Effector memory CD4-positive, alpha-beta T cell (primary cell): ENCODE data around the gene ZDHHC16.
A peak's percentile ranks its signal among the peaks of the same experiment; 100 is the strongest.

ENCODE experiments used
- DNase-seq, 3 donors: peaks; one replicate each; pipeline ENCODE4 v3.0.0-alpha.2; 2020
- H3K27ac ChIP-seq: 2 replicates; pipeline ENCODE4 v1.7.0; 2013; ENCODE audit warnings: mild to moderate bottlenecking, low read length, moderate library complexity; ENCODE audit not compliant: insufficient read depth, poor library complexity, severe bottlenecking
- H3K27me3 ChIP-seq: replicated peaks from 2 replicates; pipeline ENCODE4 v1.7.0; 2013; ENCODE audit warnings: mild to moderate bottlenecking, low read length; ENCODE audit not compliant: insufficient read depth, control insufficient read depth, poor library complexity, severe bottlenecking
- H3K36me3 ChIP-seq: 2 replicates; pipeline ENCODE4 v1.7.0; 2013; ENCODE audit warnings: mild to moderate bottlenecking, low read length, moderate library complexity; ENCODE audit not compliant: control insufficient read depth, insufficient read depth
- H3K4me1 ChIP-seq: 2 replicates; pipeline ENCODE4 v1.7.0; 2013; ENCODE audit warnings: low read length, mild to moderate bottlenecking; ENCODE audit not compliant: control insufficient read depth, insufficient read depth, poor library complexity, severe bottlenecking
- H3K4me3 ChIP-seq: 2 replicates; pipeline ENCODE4 v1.7.0; 2013; ENCODE audit warnings: low read length, low read depth, mild to moderate bottlenecking; ENCODE audit not compliant: insufficient read depth, poor library complexity, severe bottlenecking
- H3K9me3 ChIP-seq: 2 replicates; pipeline ENCODE4 v1.7.0; 2013; ENCODE audit warnings: mild to moderate bottlenecking, low read length, moderate library complexity; ENCODE audit not compliant: control insufficient read depth

Gene ZDHHC16

DNA sequence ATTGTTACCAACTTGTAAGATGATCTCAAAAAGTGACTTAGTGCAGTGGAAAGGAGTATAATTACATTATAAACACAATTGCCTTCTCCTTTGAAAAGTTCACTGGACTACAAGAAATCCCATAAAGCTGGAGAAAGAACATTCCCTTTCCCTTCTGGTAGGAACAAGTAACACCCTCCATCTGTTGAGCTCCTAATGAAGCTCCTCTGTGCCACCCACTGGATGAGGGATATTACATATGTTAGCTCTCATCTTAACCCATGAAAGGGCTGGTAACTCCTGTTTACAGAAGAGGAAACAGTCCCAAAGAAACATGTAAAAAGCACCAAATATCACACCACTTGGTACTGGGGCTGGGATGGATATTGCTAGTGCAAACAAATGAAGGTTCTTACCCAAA lies 11.9 kb upstream of the ZDHHC16 start:
- no peak overlapping the region for H3K27ac ChIP-seq
- no peak overlapping the region for H3K4me3 ChIP-seq
- H3K36me3 ChIP-seq, result peaks cover 73% of the 10 kb centered on the region
- no peaks in the 10 kb centered on the region for H3K9me3 ChIP-seq
- DNase-seq, result no peak
- no peaks in the 10 kb centered on the region for H3K27me3 ChIP-seq
- H3K4me1 ChIP-seq, result no peaks in the 10 kb centered on the region

DNA sequence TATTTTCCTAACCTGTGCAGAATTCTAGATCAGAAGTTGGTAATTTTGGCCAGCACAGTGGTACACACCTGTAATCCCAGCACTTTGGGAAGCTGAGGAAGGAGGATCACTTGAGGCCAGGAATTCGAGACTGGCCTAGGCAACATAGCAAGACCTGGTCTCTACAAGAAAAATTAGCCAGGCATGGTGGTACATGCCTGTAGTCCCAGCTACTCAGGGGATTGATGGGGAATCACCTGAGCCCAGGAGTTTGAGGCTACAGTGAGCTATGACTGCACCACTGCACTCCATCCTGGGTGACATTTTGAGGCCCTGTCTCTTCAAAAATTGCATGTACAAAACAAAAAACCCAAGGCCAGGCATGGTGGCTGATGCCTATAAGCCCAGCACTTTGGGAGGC lies 11.4 kb upstream of the ZDHHC16 start:
- H3K27me3 ChIP-seq, result no peaks in the 10 kb centered on the region
- DNase-seq, result no peak
- no peaks in the 10 kb centered on the region for H3K4me1 ChIP-seq
- no peak overlapping the region for H3K4me3 ChIP-seq
- peaks cover 76% of the 10 kb centered on the region for H3K36me3 ChIP-seq
- no peaks in the 10 kb centered on the region for H3K9me3 ChIP-seq
- no peak overlapping the region for H3K27ac ChIP-seq

DNA sequence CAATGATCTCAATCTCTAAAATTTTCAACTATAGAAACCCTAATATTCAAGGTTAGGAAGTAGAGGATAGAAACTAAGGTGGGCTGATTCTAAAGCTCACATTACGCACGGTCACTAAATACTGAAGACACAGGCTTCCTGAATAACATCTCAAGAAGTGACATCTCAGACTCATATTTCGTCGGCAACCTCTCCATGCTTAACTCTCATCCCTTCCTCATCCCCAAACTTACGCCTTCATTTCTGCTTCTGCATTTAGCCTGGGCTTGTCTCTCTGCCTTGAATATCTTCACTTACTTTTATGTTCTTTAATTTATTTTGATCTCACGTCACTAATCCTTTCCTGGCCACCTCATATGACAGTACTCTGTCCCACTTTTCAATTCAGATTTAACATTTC lies 10.8 kb upstream of the ZDHHC16 start:
- Histone ChIP-seq H3K27me3 (no peaks in the 10 kb centered on the region), H3K9me3 (no peaks in the 10 kb centered on the region), H3K4me1 (no peaks in the 10 kb centered on the region), H3K27ac (no peak overlapping the region), H3K4me3 (no peak overlapping the region), H3K36me3 (peaks cover 70% of the 10 kb centered on the region)
- no peak for DNase-seq

DNA sequence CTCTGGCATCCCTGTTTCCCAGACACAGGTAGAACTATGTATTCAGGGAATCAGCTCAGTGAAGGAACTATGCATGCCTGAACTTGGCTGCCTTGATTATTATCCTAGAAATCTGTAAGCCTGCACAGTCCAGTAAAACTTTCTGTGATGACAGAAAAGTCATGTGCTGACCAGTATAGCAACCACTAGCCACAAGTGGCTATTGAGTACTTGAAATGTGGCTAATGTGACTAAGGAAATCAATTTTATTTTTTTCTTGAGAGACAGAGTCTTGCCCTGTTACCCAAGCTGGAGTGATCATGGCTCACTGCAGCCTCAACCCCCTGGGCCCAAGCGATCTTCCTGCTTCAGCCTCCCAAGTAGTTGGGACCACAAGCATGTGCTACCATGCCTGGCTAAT lies 3.7 kb upstream of the ZDHHC16 start:
- Histone ChIP-seq H3K36me3 (peaks cover 19% of the 10 kb centered on the region), H3K4me1 (peaks cover 18% of the 10 kb centered on the region), H3K27me3 (no peaks in the 10 kb centered on the region), H3K27ac (no peak overlapping the region), H3K9me3 (no peaks in the 10 kb centered on the region), H3K4me3 (no peak overlapping the region)
- DNase-seq, result no peak

DNA sequence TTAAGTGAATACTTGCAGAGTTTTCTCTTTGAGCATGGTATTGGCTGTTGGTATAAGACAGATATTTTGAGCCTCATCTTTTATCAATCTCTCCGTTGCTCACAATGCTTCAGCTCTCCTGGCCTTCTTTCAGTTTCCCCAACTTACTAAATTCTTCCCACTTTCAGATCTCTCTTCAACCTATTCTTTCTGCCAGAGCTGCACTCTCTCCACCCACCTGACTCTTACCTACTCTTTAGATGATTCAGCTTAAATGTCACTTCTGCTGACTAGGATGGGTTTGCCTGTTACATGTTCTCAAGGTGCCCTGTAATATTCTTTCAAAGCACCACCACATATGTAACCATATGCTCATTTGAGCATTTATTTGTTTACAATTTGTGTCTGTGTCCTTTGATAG lies 1.8 kb upstream of the ZDHHC16 start:
- Histone ChIP-seq H3K4me3 (no peak overlapping the region), H3K9me3 (no peaks in the 10 kb centered on the region), H3K27ac (no peak overlapping the region), H3K36me3 (peaks cover 1% of the 10 kb centered on the region), H3K4me1 (peaks cover 19% of the 10 kb centered on the region), H3K27me3 (no peaks in the 10 kb centered on the region)
- no peak for DNase-seq

DNA sequence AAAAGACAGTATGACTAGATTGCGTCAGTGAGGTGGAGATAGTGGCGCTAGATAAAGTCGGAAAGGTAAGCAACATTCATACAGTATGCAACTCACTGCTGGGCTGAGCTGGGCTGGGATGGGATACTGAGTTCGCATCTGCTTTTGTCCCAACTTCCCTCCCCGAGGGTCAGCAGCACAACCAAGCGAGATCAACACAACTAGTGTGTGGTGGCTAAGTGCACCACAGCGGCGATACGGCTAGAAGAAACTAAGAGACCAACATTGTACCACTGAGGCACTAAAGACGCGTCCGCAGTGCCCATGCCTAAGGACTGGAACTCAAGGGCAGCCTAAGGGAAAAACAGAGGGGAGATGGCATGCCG lies 636 bp upstream of the ZDHHC16 start:
- no peak for DNase-seq
- Histone ChIP-seq H3K4me1 (peaks cover 19% of the 10 kb centered on the region), H3K27ac (peak overlapping the region; percentile 54)

DNA sequence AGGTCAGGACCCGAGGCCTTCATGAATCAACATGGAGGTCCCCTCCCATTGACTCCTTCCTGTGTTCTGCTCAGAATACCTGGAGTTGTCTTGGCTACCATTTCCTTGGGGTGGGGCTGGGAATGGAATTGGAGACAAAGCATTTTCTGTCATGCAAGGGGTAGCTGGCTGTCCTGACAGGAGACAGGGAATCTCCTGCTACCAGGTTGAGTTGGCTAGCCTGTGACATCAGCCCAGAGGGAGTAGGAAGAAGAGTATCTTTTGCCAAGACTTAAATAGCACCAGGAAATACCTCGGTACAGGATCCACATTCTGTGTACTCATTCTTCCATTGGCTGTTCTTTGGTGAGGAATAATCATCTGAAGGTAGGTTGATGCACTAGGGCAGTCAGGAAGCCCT lies 4.9 kb downstream of the ZDHHC16 start:
- peaks cover 19% of the 10 kb centered on the region for H3K36me3 ChIP-seq
- H3K9me3 ChIP-seq, result no peaks in the 10 kb centered on the region
- no peak for DNase-seq
- H3K4me1 ChIP-seq, result peaks cover 7% of the 10 kb centered on the region
- H3K27me3 ChIP-seq, result no peaks in the 10 kb centered on the region
- H3K27ac ChIP-seq, result no peak overlapping the region
- no peak overlapping the region for H3K4me3 ChIP-seq

More for the DNA sequence above, 636 bp upstream of the ZDHHC16 start:
- H3K9me3 ChIP-seq, result no peaks in the 10 kb centered on the region
- H3K27me3 ChIP-seq, result no peaks in the 10 kb centered on the region
- H3K36me3 ChIP-seq, result no peaks in the 10 kb centered on the region
- peak overlapping the region; percentile 60 for H3K4me3 ChIP-seq

DNA sequence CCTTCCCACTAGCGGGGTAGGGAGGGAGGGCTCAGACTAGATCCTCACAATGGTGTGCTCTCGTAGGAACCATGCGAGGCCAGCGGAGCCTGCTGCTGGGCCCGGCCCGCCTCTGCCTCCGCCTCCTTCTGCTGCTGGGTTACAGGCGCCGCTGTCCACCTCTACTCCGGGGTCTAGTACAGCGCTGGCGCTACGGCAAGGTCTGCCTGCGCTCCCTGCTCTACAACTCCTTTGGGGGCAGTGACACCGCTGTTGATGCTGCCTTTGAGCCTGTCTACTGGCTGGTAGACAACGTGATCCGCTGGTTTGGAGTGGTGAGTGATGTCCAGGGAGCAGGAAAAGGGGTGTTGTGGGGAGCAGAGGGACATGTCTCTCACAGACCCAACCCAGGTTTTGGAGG lies 5.6 kb downstream of the ZDHHC16 start:
- Histone ChIP-seq H3K27me3 (no peaks in the 10 kb centered on the region), H3K27ac (no peak overlapping the region), H3K4me3 (no peak overlapping the region), H3K9me3 (no peaks in the 10 kb centered on the region), H3K4me1 (peaks cover 7% of the 10 kb centered on the region), H3K36me3 (peaks cover 22% of the 10 kb centered on the region)
- no peak for DNase-seq

DNA sequence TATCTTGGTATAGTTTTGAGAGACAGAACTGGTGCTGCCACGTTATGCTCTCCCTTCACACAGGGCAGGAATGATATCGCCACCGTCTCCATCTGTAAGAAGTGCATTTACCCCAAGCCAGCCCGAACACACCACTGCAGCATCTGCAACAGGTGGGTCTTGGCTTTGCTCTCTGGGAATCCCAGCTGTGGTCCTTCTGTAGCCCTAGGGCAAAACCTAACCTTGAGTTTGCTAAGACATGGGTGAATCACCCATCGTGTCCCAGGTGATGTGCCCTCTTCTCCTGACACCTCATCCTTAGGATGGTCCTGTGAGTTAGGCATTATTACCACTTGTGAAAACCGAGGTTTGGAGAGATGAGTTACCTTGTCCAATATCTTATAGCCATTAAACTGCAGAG lies 6.4 kb downstream of the ZDHHC16 start:
- H3K27me3 ChIP-seq, result no peaks in the 10 kb centered on the region
- H3K4me1 ChIP-seq, result peaks cover under 1% of the 10 kb centered on the region
- H3K36me3 ChIP-seq, result peaks cover 27% of the 10 kb centered on the region
- no peaks in the 10 kb centered on the region for H3K9me3 ChIP-seq
- DNase-seq, result no peak
- no peak overlapping the region for H3K27ac ChIP-seq
- H3K4me3 ChIP-seq, result no peak overlapping the region

DNA sequence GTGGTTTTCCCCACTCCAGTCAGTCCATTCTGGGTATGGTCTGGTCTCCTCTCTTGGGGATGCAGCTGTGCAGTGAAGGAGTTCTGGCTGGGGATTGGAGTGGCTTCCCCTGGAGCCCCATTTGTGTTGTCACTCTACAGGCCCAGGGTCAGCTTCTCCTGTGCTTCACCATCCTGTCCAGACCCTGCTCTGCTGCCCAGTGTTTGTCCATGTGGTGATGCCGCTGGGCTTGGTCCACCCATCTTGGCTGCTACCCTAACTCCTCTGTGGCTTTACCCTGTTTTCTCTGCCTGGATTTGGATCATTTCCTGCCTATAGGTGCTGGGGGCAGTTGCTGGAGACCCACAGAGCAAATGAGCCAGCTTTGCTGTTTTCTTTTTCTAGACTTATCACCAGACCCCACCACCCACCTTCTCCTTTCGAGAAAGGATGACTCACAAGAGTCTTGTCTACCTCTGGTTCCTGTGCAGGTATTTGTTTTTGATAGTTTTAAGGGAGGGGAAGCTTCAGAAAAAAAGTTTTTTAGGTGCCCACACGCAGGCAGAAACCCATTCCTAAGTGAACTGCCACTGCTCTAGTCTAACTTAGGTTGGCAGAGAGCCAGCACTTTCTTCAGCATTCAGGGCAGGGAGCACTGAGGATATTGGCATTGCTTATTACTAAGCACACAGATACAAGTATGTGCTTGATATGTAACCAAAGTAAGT lies 8.5 kb downstream of the ZDHHC16 start:
- H3K4me3 ChIP-seq, result no peak overlapping the region
- no peak for DNase-seq
- no peaks in the 10 kb centered on the region for H3K27me3 ChIP-seq
- H3K27ac ChIP-seq, result peak overlapping the region; percentile 7
- no peaks in the 10 kb centered on the region for H3K9me3 ChIP-seq
- no peaks in the 10 kb centered on the region for H3K4me1 ChIP-seq
- H3K36me3 ChIP-seq, result peaks cover 40% of the 10 kb centered on the region
